Activated CD4-positive, alpha-beta T cell treated with anti-CD3 and anti-CD28 coated beads for 4 hours (primary cell): ENCODE measurements around the gene CCZ1.
"Not testable (repeated sequence)": the region's sequence is repeated elsewhere in the genome, so short reads cannot be mapped to it uniquely, and the experiment has no call there.

Experiments used
- DNase-seq, 2 donors: peaks; one replicate each; pipeline ENCODE4 v3.0.0-alpha.2; 2020

Gene CCZ1

DNA sequence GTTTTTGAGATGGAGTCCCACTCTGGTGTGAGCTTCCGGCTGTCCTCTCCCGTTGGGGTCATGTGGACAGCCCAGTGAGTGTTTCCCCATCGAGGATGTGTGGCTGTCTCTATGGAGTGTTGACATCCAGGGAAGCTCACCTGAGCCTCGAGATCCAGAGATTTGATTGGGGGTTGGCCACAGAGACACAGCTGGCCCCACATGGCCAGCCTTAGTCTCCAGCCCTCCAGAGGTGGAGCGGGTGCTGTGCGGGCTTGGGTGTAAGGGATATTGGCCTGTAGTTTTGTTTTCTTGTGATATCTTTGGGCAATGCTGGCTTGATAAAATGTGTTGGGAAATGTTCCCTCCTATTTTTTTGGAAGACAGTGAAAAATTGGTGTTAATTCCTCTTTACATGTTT lies 18.0 kb downstream of the CCZ1 start:
- DNase-seq: not testable (repeated sequence)

DNA sequence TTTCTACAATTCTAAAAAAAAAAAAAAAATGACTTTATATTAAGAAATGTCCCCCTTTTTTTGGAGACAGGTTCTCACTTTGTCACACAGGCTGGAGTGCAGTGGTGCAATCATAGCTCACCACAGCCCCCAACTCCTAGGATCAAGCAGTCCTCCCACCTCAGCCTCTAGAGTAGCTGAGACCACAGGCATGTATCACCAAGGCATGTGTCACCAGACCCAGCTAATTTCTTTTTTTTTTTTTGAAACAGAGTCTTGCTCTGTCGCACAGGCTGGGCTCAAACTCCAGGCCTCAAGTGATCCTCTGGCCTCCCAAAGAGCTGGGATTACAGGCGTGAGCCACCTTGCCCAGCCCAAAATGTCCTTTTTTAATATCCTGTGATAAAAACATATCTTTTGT lies 25.6 kb downstream of the CCZ1 start:
- not testable (repeated sequence) for DNase-seq

DNA sequence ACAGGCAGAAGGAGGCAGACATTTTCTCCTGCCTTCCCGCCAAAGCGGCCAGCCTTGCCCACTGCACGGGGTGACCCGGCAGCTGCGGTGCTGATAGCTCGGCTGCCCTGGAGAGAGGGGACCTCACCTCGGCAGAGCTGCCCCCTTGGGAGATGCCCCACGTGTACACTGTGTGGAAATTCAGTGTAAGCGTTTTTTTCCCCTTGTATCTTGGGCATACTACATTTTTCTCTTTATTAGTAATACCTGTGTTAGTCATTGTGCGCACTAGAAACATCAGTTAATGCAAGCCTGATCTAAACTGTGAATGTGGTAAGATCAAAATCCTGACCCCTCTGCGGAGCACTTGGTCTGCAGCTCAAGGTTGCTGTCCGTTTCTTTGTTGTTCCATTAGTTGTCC lies 26.1 kb downstream of the CCZ1 start:
- not testable (repeated sequence) for DNase-seq

DNA sequence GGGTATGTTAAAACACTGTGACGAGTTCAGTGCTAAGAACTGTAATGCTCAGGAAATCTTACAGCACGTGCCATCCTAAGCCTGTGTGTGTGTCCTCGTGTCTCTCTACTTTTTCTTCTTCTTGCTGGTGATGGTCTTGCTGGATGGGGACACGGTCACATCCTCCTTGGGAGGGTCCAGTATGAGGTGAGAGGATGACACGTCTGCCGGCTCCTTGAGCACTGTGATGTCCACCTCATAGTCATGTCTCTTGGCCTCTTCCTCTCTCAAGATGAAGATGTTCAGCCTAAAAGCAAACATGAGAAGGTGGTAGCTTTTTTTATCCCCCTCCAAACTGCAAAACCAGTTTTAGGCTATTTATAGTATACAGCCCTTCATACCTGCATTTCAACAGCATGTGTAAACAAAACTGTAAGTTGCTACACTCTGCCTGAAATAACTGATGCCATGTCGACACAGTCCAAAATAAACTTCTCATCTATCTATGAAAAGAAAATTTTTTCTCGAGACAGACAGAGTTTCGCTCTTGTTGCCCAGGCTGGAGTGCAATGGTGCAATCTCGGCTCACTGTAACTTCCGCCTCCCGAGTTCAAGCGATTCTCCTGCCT lies 27.8 kb downstream of the CCZ1 start:
- not testable (repeated sequence) for DNase-seq

DNA sequence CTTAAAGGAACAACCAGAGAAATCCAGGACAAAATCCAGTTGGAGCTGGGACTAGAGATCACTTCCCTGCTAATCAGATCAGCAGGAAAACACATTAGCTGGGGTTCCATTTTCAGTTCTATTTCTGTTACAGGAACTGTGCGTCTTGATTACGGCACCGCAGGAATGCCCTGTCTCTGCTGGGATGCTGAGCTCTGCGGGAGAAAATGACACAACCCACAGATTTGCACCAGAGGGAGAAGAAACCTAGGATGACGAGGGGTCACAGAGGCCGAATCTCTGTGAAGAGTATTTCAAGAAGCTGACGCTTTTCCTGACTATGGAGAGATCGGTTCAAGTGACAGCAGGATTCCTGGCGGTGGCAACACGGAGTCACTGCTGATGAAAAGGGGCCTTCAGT lies 31.8 kb downstream of the CCZ1 start:
- DNase-seq: not testable (repeated sequence)

DNA sequence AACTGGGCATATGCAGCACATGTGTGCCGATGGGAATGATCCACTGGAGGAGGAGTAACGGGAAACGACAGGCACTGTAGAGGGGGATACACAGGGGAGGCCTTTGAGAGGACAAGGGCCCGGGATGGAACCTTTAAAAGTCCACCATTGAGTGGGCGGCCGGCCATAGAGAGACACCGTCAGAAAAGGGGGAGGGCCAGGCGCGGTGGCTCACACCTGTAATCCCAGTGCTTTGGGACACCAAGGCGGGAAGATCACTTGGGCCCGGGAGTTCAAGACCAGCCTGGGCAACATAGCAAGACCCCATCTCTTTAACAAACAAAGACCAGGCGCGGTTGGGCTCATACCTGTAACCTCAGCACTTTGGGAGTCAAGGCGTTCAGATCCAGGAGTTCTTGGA lies 32.7 kb downstream of the CCZ1 start:
- DNase-seq: not testable (repeated sequence)

DNA sequence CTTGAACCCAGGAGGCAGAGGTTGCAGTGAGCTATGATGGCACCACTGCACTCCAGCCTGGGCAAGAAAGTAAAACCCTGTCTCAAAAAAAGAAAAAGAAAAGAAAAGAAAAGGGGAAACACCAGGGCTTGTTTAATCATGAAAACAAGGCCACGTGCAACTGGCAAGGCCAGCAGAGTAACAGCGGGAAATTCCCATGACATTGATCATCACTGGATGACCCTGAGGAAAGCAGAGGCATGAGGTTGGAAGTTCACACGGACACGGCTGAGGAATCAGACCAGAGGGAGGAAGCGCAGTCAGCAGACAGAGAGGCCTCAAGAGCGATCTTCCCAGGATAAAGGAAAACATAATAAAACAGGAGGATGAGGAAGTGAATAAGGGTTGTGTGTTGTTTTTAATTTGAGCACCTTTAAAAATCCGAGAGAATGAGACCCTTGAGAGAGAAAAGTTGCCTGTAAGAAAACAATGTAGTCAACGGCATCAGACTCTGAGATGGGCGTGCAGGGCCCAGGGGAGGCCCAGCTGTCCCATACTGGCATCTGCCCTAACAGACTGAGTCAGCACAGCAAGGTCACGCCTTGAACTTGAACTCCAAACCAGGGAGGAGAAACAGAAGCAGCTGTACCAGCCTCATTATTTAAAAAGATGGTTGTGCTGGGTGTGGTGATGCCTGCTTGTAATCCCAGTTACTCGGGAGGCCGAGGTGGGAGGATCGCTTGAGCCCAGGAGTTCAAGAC lies 33.5 kb downstream of the CCZ1 start:
- DNase-seq: not testable (repeated sequence)

DNA sequence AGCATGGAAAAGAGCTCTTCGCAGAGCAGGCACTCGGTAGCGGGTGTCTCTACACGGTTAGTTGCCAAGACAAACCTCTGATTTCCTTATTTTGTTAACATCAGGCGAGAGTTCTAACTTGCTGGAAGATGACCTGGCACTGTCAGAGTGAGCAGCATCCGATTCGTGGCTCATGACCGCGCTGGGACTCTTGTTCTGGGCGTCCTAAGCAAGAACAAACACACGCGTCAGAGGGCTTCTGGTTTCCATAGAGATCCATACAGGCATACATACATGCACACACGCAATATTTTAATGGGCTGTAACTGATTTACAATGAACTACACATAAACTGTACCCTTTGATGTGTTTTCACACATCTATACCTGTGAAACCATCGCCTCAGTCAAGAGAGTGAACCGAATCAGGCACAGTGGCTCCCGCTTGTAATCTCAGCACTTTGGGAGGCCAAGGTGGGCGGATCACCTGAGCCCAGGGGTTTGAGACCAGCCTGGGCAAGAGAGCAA lies 36.5 kb downstream of the CCZ1 start:
- not testable (repeated sequence) for DNase-seq

DNA sequence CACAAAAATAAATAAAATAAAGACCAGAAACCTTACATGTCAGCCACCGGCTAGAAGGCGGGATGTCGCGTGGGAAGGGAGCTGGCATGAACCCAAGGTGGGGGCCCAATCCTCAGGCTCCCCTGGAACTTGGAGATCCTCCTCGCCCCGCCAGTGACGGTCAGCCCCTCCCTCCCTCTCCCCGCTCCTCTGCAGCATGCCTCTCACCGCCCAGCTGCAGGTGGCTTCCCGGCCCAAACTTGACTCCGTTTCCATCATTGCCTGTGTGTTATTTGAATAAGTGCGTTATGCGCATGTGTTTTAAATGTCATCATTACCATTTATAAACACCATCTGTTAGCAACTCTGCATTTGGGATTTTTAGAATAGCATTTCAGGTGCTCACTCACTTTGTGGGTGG lies 64.7 kb downstream of the CCZ1 start:
- not testable (repeated sequence) for DNase-seq

DNA sequence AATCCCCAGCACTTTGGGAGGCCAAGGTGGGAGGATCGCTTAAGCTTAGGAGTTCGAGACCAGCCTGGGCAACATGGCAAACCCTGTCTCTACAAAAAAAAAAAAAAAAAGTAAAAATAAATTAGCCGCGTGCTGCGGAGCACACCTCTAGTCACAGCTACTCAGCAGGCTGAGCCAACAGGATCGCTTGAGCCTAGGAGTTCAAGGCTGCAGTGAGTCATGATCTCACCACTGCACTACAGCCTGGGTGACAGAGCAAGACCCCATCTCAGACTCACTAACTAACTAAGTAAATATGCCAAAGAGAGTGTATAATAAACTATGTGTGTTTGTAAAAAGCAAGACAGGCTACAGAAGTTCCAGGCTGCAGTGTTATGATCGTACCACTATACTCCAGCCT lies 65.3 kb downstream of the CCZ1 start:
- DNase-seq: not testable (repeated sequence)

DNA sequence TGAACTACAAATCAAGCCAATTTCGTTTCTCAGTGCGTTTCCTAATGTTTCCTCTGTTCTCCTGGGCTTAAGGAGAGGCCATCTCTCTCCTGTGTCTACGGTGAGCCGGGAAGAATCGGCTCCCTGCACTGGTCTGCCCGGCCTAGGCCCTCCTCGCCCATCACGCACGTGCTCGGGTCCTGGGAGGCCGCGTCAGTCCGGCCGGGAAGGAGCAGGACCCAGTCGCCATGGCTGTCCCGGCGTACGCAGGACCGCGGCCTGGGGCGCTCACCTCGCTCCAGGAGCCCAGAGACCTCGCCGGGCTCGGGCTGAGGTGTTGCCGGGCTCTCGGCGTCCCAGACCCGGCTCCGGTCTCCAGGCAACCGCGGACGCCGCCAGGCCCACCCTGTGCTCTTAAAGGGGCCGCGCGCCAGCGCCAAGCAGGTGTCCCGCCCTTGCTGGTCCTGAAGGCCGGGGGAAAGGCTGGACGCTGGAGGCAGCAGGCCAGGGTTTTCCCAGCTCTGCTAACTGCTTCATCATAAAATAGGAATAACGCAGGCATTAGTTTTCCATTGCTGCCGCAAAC lies 71.9 kb downstream of the CCZ1 start, which contains the start of gene RSPH10B:
Gene RSPH10B, minus strand, starts transcription at position 343 of the 565 bp plus-strand sequence. CDS start 3,573 bp downstream, outside the sequence.
- DNase-seq: not testable (repeated sequence)

DNA sequence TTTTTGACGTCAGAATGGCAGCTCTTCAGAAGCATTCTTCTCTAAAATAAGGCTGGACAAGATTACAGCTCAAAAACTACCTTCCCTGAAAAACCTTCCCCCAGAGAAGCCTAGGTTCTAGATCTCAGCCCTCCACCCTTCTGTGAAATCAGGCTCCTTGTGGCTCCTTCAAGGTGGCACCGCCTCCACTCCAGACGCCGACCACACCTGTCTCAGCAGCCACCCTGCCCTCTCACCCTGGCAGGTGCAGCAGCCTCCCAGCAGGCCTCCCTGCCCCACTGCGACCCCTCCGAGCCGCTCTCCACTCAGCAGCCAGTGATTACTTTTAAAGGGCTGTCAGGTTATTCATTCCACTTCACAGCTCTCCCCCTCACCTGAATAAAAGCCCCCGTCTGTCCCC lies 75.0 kb downstream of the CCZ1 start:
- not testable (repeated sequence) for DNase-seq
